HCT116 (cell line): ENCODE measurements around the gene ASAP2. TPM values are rescaled to one million over a fixed set of nuclear protein-coding genes. Genes with fewer than 3 reads are reported as not detected.

Source experiments
- ATAC-seq: fragments of 200-7000 bp; cut with Tn5 transposase; 2 replicates; pipeline ENCODE4 v1.9.1; 2020; ENCODE audit warnings: mild to moderate bottlenecking, moderate library complexity
- BruUV-seq: library from RNA; stranded (reverse); fragments of 400-500 nt; replicated peaks from 2 replicates; lab custom pipeline; 2021; lab: Mats Ljungman, UMichigan
- CTCF ChIA-PET: fragments of 300-600 bp; sonication (Branson Sonifier 250); formaldehyde crosslinking; loops from one replicate; lab custom pipeline; 2021; ENCODE audit warnings: antibody characterized with exemption; lab: Charles Lee
- POLR2A ChIA-PET: fragments of 300-600, 350-600 bp; sonication (Branson Sonifier 250); formaldehyde crosslinking; loops from one replicate; lab custom pipeline; 2021; ENCODE audit warnings: antibody characterized with exemption; lab: Charles Lee
- RAD21 ChIA-PET, 2 experiments: fragments of 300-600 bp; sonication (Branson Sonifier 250); formaldehyde crosslinking; loops; one replicate each; lab custom pipeline; 2023; ENCODE audit warnings: low total read pairs in 2 of 2; ENCODE audit not compliant: uncharacterized antibody in 2 of 2, unreplicated experiment in 2 of 2, low non-redundant PET in 1 of 2; lab: Charles Lee
- DNase-seq: peaks from one replicate; pipeline ENCODE4 v3.0.0-alpha.2; 2010; ENCODE audit warnings: low read depth, low spot score
- H2AFZ ChIP-seq: fragments of 200-600 bp; shearing (Covaris generic), sonication (generic); 2 replicates; pipeline ENCODE4 v1.6.1; 2017; ENCODE audit warnings: low read depth, mixed run types, mixed read lengths, antibody characterized with exemption, low read length; ENCODE audit not compliant: poor library complexity, severe bottlenecking
- H3K27ac ChIP-seq: 2 replicates; pipeline ENCODE4 v1.5.1; 2012; ENCODE audit warnings: low read depth, low read length
- H3K27me3 ChIP-seq: fragments of 200-600 bp; sonication (generic); 2 replicates; pipeline ENCODE4 v1.6.1; 2016; ENCODE audit warnings: mixed run types, low read length, mixed read lengths; ENCODE audit not compliant: insufficient read depth
- H3K36me3 ChIP-seq, 2 experiments: fragments of 200-500 bp in 1 of 2; fragments of 200-600 bp in 1 of 2; sonication (Bioruptor generic) in 1 of 2; sonication (generic) in 1 of 2; 2 replicates each; pipeline versions ENCODE4 v1.5.1 to v1.6.1; 2014 to 2016; ENCODE audit warnings: low read length in 2 of 2, inconsistent platforms in 1 of 2, mixed read lengths in 1 of 2, mixed run types in 1 of 2; ENCODE audit not compliant: insufficient read depth in 2 of 2, control insufficient read depth in 1 of 2
- H3K4me1 ChIP-seq, 2 experiments: fragments of 200-600 bp in 1 of 2; sonication (generic) in 1 of 2; 2 replicates each; pipeline versions ENCODE4 v1.5.1 to v1.6.1; 2012 to 2017; ENCODE audit warnings: low read length in 2 of 2, inconsistent platforms in 1 of 2, mild to moderate bottlenecking in 1 of 2, mixed read lengths in 1 of 2, mixed run types in 1 of 2, moderate library complexity in 1 of 2; ENCODE audit not compliant: insufficient read depth in 2 of 2, control insufficient read depth in 1 of 2
- H3K4me2 ChIP-seq: fragments of 200-600 bp; sonication (generic); 2 replicates; pipeline ENCODE4 v1.6.1; 2017; ENCODE audit warnings: mixed run types, low read length, mixed read lengths
- H3K4me3 ChIP-seq, 2 experiments: fragments of 200-600 bp in 1 of 2; sonication (generic) in 1 of 2; replicated peaks in 1 of 2; 2 replicates each; pipeline ENCODE4 v1.5.1; 2011 to 2016; ENCODE audit warnings: low read length in 2 of 2, control low read depth in 1 of 2, low read depth in 1 of 2, mild to moderate bottlenecking in 1 of 2, mixed read lengths in 1 of 2, mixed run types in 1 of 2
- H3K79me2 ChIP-seq: fragments of 200-600 bp; sonication (generic); 2 replicates; pipeline ENCODE4 v1.6.1; 2017; ENCODE audit warnings: mild to moderate bottlenecking, mixed run types, low read length, moderate library complexity, mixed read lengths; ENCODE audit not compliant: insufficient read depth
- H3K9ac ChIP-seq: fragments of 200-600 bp; sonication (generic); 2 replicates; pipeline ENCODE4 v1.6.1; 2016; ENCODE audit warnings: low read length, mixed read lengths
- H3K9me2 ChIP-seq: fragments of 200-600 bp; sonication (generic), shearing (Covaris generic); 2 replicates; pipeline ENCODE4 v1.6.1; 2017; ENCODE audit warnings: mixed run types, mild to moderate bottlenecking, moderate library complexity; ENCODE audit not compliant: insufficient read depth
- H3K9me3 ChIP-seq, 2 experiments: fragments of 200-500 bp in 1 of 2; fragments of 200-600 bp in 1 of 2; sonication (Bioruptor generic) in 1 of 2; sonication (generic) in 1 of 2; 2 replicates each; pipeline ENCODE4 v1.6.1; 2014 to 2017; ENCODE audit warnings: low read length in 2 of 2, mixed read lengths in 2 of 2, inconsistent platforms in 1 of 2, low read depth in 1 of 2, mild to moderate bottlenecking in 1 of 2, mixed run types in 1 of 2, moderate library complexity in 1 of 2; ENCODE audit not compliant: control insufficient read depth in 1 of 2, insufficient read depth in 1 of 2
- H4K20me1 ChIP-seq: fragments of 200-600 bp; sonication (generic), shearing (Covaris generic); 2 replicates; pipeline ENCODE4 v1.6.1; 2017; ENCODE audit warnings: mixed run types, mild to moderate bottlenecking, moderate library complexity; ENCODE audit not compliant: insufficient read depth
- CBX3 ChIP-seq: IDR thresholded peaks from 2 replicates; pipeline ENCODE4 v1.6.1; 2012; ENCODE audit warnings: low read depth
- CEBPB ChIP-seq: IDR thresholded peaks from 2 replicates; pipeline ENCODE4 v1.6.1; 2012; ENCODE audit warnings: low read depth
- EGR1 ChIP-seq: IDR thresholded peaks from 2 replicates; pipeline ENCODE4 v1.6.1; 2012; ENCODE audit warnings: low read depth
- ELF1 ChIP-seq: IDR thresholded peaks from 2 replicates; pipeline ENCODE4 v1.6.1; 2012; ENCODE audit warnings: low read depth, borderline replicate concordance
- EZH2 ChIP-seq: fragments of 200-600 bp; sonication (generic); IDR thresholded peaks from 2 replicates; pipeline ENCODE4 v1.6.1; 2017; ENCODE audit warnings: antibody characterized with exemption, mixed run types
- POLR2AphosphoS5 ChIP-seq: IDR thresholded peaks from 2 replicates; pipeline ENCODE4 v1.6.1; 2011; ENCODE audit warnings: mild to moderate bottlenecking, low read depth, low read length, moderate library complexity
- RAD21 ChIP-seq: IDR thresholded peaks from 2 replicates; pipeline ENCODE4 v1.6.1; 2012; ENCODE audit warnings: low read depth, mild to moderate bottlenecking
- SP1 ChIP-seq: IDR thresholded peaks from 2 replicates; pipeline ENCODE4 v1.6.1; 2012; ENCODE audit warnings: low read depth
- SRF ChIP-seq: IDR thresholded peaks from 2 replicates; pipeline ENCODE4 v1.6.1; 2012; ENCODE audit warnings: low read depth
- TCF7L2 ChIP-seq: IDR thresholded peaks from 2 replicates; pipeline ENCODE4 v1.7.0; 2011; ENCODE audit warnings: borderline replicate concordance, inconsistent platforms; ENCODE audit not compliant: insufficient read depth, insufficient read length; ENCODE audit errors: extremely low read depth
- ZNF274 ChIP-seq: fragments of 200-500 bp; sonication (Bioruptor generic); IDR thresholded peaks from 2 replicates; pipeline ENCODE4 v1.6.1; 2014; ENCODE audit warnings: mild to moderate bottlenecking, low read depth, low read length, inconsistent platforms
- intact Hi-C: fragments of 100-400 bp; cut with micrococcal nuclease; formaldehyde crosslinking; loops from 2 replicates; pipeline ENCODE4 v1.10.0; 2022
- total RNA-seq: library from RNA; stranded (reverse); gene quantifications from one replicate; pipeline ENCODE4 v1.2.1, GENCODE V29; 2021; ENCODE audit not compliant: unreplicated experiment
- TF ChIP-seq, protein P1 (sequence below), 3 experiments: fragments of 200-600 bp in 1 of 3; sonication (generic) in 1 of 3; IDR thresholded peaks in 2 of 3; conservative IDR thresholded peaks in 1 of 3; 2 replicates each; pipeline ENCODE4 v1.5.1; 2012 to 2017; ENCODE audit warnings: low read depth in 2 of 3, low read length in 2 of 3, antibody characterized with exemption in 1 of 3, borderline replicate concordance in 1 of 3, control low read depth in 1 of 3, mild to moderate bottlenecking in 1 of 3, mixed read lengths in 1 of 3, mixed run types in 1 of 3, moderate library complexity in 1 of 3; ENCODE audit not compliant: insufficient read depth in 1 of 3
- TF ChIP-seq, protein P2 (sequence below): IDR thresholded peaks from 2 replicates; pipeline ENCODE4 v1.6.1; 2012
- TF ChIP-seq, protein P3 (sequence below): IDR thresholded peaks from 2 replicates; pipeline ENCODE4 v1.6.1; 2011; ENCODE audit warnings: mild to moderate bottlenecking, low read length, moderate library complexity; ENCODE audit not compliant: insufficient replicate concordance; ENCODE audit errors: extremely low read depth
- TF ChIP-seq, protein P4 (sequence below): IDR thresholded peaks from 2 replicates; pipeline ENCODE4 v1.6.1; 2012; ENCODE audit warnings: low read depth
- TF ChIP-seq, protein P5 (sequence below): IDR thresholded peaks from 2 replicates; pipeline ENCODE4 v1.6.1; 2012

The ASAP2 gene
- total RNA-seq, 1 experiment from 2014 or later: 16.5 TPM

DNA sequence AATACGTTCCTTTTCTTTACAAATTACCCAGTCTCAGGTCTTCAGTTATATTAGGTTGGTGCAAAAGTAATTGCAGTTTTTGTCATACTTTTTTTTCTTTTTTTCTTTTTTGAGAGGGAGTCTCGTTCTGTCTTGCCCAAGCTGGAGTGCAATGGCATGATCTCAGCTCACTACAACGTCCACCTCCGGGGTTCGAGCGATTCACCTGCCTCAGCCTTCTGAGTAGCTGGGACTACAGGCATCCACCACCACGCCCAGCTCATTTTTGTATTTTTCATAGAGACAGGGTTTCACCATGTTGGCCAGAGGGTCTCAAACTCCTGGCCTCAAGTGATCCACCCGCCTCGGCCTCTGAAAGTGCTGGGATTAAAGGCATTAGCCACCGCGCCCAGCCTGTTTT is 43.8 kb upstream of the ASAP2 start (continued):
- TF ChIP-seq, protein P1, sequence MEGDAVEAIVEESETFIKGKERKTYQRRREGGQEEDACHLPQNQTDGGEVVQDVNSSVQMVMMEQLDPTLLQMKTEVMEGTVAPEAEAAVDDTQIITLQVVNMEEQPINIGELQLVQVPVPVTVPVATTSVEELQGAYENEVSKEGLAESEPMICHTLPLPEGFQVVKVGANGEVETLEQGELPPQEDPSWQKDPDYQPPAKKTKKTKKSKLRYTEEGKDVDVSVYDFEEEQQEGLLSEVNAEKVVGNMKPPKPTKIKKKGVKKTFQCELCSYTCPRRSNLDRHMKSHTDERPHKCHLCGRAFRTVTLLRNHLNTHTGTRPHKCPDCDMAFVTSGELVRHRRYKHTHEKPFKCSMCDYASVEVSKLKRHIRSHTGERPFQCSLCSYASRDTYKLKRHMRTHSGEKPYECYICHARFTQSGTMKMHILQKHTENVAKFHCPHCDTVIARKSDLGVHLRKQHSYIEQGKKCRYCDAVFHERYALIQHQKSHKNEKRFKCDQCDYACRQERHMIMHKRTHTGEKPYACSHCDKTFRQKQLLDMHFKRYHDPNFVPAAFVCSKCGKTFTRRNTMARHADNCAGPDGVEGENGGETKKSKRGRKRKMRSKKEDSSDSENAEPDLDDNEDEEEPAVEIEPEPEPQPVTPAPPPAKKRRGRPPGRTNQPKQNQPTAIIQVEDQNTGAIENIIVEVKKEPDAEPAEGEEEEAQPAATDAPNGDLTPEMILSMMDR (IDR thresholded peaks at IDR 0.05 in 2 of 3, conservative IDR thresholded peaks at IDR 0.05 in 1 of 3; ENCODE audit: borderline replicate concordance in 1 of 3, insufficient read depth in 1 of 3, low read depth in 2 of 3, low read length in 2 of 3): no peak
- TF ChIP-seq, protein P2, sequence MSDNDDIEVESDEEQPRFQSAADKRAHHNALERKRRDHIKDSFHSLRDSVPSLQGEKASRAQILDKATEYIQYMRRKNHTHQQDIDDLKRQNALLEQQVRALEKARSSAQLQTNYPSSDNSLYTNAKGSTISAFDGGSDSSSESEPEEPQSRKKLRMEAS: no peak
- TF ChIP-seq SP1 (no peak), EGR1 (no peak), POLR2AphosphoS5 (no peak)
- TF ChIP-seq, protein P3, sequence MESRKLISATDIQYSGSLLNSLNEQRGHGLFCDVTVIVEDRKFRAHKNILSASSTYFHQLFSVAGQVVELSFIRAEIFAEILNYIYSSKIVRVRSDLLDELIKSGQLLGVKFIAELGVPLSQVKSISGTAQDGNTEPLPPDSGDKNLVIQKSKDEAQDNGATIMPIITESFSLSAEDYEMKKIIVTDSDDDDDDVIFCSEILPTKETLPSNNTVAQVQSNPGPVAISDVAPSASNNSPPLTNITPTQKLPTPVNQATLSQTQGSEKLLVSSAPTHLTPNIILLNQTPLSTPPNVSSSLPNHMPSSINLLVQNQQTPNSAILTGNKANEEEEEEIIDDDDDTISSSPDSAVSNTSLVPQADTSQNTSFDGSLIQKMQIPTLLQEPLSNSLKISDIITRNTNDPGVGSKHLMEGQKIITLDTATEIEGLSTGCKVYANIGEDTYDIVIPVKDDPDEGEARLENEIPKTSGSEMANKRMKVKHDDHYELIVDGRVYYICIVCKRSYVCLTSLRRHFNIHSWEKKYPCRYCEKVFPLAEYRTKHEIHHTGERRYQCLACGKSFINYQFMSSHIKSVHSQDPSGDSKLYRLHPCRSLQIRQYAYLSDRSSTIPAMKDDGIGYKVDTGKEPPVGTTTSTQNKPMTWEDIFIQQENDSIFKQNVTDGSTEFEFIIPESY: no peak

DNA sequence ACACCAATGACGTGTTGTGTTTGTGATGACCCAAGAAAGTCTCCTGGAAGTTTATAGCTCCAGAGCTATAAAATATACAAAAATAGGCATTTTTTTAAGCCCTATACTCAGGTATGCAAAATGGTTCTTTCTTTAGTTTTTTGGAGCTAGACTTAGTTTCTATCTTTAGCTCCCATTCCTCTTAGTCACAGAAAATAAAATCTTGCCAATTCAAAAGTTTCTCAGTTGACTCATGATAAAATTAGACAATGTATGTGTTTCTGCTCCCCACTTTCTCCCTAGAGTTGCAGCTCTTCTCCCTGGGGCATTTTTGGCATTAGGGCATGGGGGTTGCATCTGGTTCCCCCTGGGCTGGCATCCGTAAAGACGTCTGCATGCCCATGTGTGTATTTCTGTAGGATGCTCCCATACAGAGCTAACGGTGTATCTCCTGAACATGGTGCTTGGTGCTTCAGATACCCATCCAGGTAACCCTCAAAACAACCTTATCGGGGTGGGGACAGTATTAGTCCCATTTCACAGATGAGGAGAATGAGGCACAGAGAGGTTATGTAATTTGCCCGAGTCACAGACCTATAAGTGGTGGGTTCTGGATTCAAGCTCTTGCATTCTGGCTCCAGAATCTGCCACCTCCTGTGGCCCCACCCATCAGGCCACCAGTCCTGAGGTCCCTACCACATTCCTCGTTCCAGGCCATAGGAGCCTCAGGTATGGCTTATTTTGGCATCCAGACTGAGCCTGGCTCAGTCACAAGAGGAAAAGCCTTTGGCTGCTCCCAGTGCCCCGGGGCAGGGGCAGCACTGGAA is 43.1 kb upstream of the ASAP2 start:
- H3K27me3 ChIP-seq: no peaks in the 10 kb centered on the region
- H3K9ac ChIP-seq: no peak overlapping the region
- no TSS peak for BruUV-seq
- CTCF ChIA-PET: no interaction called here
- POLR2A ChIA-PET: interaction anchor here (0.7 kb wide), 1 partner anchor 11 kb away, joined by 3 read pairs; no protein-coding TSS in a partner anchor
- H3K79me2 ChIP-seq: no peaks in the 10 kb centered on the region
- RAD21 ChIA-PET: no interaction called here
- no peaks in the 10 kb centered on the region for H3K36me3 ChIP-seq
- H2AFZ ChIP-seq: no peak overlapping the region
- H3K9me2 ChIP-seq: no peaks in the 10 kb centered on the region
- peaks cover 4 to 14% of the 10 kb centered on the region in 2 experiments; a peak in 3 of 4 replicates for H3K4me1 ChIP-seq
- no peaks in the 10 kb centered on the region for H4K20me1 ChIP-seq
- intact Hi-C loops: no loop called here
- H3K27ac ChIP-seq: no peak overlapping the region
- H3K4me3 ChIP-seq: no peak overlapping the region
- DNase-seq (no peak), ATAC-seq (no peak)
- no peak overlapping the region for H3K4me2 ChIP-seq
- no peaks in the 10 kb centered on the region for H3K9me3 ChIP-seq
- TF ChIP-seq RAD21: no peak
- TF ChIP-seq, protein P4, sequence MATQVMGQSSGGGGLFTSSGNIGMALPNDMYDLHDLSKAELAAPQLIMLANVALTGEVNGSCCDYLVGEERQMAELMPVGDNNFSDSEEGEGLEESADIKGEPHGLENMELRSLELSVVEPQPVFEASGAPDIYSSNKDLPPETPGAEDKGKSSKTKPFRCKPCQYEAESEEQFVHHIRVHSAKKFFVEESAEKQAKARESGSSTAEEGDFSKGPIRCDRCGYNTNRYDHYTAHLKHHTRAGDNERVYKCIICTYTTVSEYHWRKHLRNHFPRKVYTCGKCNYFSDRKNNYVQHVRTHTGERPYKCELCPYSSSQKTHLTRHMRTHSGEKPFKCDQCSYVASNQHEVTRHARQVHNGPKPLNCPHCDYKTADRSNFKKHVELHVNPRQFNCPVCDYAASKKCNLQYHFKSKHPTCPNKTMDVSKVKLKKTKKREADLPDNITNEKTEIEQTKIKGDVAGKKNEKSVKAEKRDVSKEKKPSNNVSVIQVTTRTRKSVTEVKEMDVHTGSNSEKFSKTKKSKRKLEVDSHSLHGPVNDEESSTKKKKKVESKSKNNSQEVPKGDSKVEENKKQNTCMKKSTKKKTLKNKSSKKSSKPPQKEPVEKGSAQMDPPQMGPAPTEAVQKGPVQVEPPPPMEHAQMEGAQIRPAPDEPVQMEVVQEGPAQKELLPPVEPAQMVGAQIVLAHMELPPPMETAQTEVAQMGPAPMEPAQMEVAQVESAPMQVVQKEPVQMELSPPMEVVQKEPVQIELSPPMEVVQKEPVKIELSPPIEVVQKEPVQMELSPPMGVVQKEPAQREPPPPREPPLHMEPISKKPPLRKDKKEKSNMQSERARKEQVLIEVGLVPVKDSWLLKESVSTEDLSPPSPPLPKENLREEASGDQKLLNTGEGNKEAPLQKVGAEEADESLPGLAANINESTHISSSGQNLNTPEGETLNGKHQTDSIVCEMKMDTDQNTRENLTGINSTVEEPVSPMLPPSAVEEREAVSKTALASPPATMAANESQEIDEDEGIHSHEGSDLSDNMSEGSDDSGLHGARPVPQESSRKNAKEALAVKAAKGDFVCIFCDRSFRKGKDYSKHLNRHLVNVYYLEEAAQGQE: no peak
- no peak for TF ChIP-seq SP1
- TF ChIP-seq CEBPB: no peak
- TF ChIP-seq ELF1: no peak
- TF ChIP-seq EGR1: no peak
- TF ChIP-seq, protein P2: no peak
- no peak for TF ChIP-seq ZNF274
- no peak for TF ChIP-seq CBX3
- TF ChIP-seq TCF7L2: no peak
- no peak for TF ChIP-seq SRF
- TF ChIP-seq, protein P5, sequence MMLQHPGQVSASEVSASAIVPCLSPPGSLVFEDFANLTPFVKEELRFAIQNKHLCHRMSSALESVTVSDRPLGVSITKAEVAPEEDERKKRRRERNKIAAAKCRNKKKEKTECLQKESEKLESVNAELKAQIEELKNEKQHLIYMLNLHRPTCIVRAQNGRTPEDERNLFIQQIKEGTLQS: no peak
- TF ChIP-seq EZH2: no peak
